SK-N-SH treated with all-trans-retinoic acid at 6 μM for 48 hours (cell line): ENCODE data around the gene SEMA4D.

Experiments
- BACH2 ChIP-seq: fragments of 250-450 bp; sonication (Bioruptor Pico); IDR thresholded peaks from 2 replicates; pipeline ENCODE4 v1.9.0; 2021; ENCODE audit warnings: mild to moderate bottlenecking, borderline replicate concordance
- CSDC2 ChIP-seq: fragments of 250-450 bp; sonication (Bioruptor Pico); IDR thresholded peaks from 2 replicates; pipeline ENCODE4 v1.5.0; 2020; ENCODE audit warnings: mild to moderate bottlenecking, moderate library complexity
- ISL1 ChIP-seq: fragments of 250-450 bp; sonication (Bioruptor Pico); IDR thresholded peaks from 2 replicates; pipeline ENCODE4 v2.1.2; 2022; ENCODE audit warnings: mild to moderate bottlenecking, moderate library complexity
- RARB ChIP-seq: fragments of 250-450 bp; sonication (Bioruptor Pico); IDR thresholded peaks from 2 replicates; pipeline ENCODE4 v1.8.0; 2021; ENCODE audit warnings: mild to moderate bottlenecking, moderate library complexity
- TOX ChIP-seq: fragments of 250-450 bp; sonication (Bioruptor Pico); IDR thresholded peaks from 2 replicates; pipeline ENCODE4 v1.8.0; 2021; ENCODE audit warnings: mild to moderate bottlenecking, moderate library complexity, borderline replicate concordance
- TSHZ2 ChIP-seq: fragments of 250-450 bp; sonication (Bioruptor Pico); IDR thresholded peaks from 2 replicates; pipeline ENCODE4 v1.5.0; 2020; ENCODE audit warnings: mild to moderate bottlenecking, moderate library complexity
- ZFP30 ChIP-seq: fragments of 450-650 bp; formaldehyde crosslinking; IDR thresholded peaks from 2 replicates; pipeline ENCODE4 v1.5.0; 2022; ENCODE audit warnings: mild to moderate bottlenecking, moderate library complexity
- TF ChIP-seq, protein P1 (sequence below): fragments of 250-450 bp; sonication (Bioruptor Pico); IDR thresholded peaks from 2 replicates; pipeline ENCODE4 v1.8.0; 2020; ENCODE audit warnings: mild to moderate bottlenecking, moderate library complexity, borderline replicate concordance

DNA sequence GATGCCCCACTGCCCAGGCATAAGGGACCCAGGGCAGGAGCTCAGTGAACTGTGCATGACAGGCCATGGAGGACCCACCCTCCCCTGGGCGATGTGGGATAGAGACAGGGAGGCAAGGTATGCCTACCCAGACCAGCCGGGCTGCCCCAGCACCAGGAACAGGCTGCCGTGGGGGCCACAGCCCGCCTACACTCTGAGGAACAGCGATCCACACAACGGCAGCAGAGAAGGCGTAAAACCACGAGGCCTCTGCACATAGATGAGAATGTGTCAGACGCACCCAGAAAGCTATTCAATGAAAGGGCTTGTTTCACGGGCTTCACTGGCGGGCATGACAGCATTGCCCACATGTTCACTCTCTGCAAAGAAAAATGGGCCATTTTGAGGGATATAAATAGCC lies 49.5 kb downstream of the SEMA4D start:
- TF ChIP-seq TOX (CRISPR knock-in tag) (no peak), RARB (CRISPR knock-in tag) (no peak), ZFP30 (CRISPR knock-in tag) (no peak), BACH2 (CRISPR knock-in tag) (no peak), ISL1 (no peak), TSHZ2 (CRISPR knock-in tag) (no peak), CSDC2 (CRISPR knock-in tag) (no peak)
- TF ChIP-seq, protein P1, sequence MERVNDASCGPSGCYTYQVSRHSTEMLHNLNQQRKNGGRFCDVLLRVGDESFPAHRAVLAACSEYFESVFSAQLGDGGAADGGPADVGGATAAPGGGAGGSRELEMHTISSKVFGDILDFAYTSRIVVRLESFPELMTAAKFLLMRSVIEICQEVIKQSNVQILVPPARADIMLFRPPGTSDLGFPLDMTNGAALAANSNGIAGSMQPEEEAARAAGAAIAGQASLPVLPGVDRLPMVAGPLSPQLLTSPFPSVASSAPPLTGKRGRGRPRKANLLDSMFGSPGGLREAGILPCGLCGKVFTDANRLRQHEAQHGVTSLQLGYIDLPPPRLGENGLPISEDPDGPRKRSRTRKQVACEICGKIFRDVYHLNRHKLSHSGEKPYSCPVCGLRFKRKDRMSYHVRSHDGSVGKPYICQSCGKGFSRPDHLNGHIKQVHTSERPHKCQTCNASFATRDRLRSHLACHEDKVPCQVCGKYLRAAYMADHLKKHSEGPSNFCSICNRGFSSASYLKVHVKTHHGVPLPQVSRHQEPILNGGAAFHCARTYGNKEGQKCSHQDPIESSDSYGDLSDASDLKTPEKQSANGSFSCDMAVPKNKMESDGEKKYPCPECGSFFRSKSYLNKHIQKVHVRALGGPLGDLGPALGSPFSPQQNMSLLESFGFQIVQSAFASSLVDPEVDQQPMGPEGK (CRISPR knock-in tag), result no peak
